NCI-H82 treated with DMSO at 0.1 percent for 48 hours (cell line): Measurements from ENCODE around the gene CHSY3.

Experiments used
- DNase-seq: peaks from one replicate; lab custom pipeline; 2025; ENCODE audit not compliant: unreplicated experiment; lab: John Stamatoyannopoulos, UW

Gene CHSY3

GRCh38 chr5:129904102-129904666, at the start of gene CHSY3:
Gene CHSY3 (plus strand): TSS chr5:129904465.
- DNase-seq, result peak; percentile 21

- DNase-seq, result no peak
Observed at GRCh38 chr5:129856325-129856724, 47.9 kb upstream of the CHSY3 start.

DNA sequence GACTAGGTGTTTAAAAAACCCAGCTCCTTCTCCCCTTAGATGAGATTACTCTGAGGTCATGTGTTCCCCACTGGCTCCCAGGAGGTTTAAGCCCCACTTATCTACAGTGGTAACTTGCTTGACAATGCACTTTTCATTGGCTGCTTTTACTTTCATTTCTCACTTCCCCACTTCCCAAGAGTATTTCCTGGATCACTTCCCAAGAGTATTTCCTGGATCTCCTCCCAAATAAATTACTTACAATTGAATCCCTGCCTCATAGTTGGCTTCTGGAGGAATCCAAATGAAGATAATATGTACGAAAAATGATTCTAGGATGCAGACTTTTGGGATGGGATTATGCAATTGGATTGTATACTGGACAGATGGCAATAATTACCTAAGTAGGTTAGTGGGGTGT, 47.1 kb upstream of the CHSY3 start:
- DNase-seq, result peak; percentile 76

DNA sequence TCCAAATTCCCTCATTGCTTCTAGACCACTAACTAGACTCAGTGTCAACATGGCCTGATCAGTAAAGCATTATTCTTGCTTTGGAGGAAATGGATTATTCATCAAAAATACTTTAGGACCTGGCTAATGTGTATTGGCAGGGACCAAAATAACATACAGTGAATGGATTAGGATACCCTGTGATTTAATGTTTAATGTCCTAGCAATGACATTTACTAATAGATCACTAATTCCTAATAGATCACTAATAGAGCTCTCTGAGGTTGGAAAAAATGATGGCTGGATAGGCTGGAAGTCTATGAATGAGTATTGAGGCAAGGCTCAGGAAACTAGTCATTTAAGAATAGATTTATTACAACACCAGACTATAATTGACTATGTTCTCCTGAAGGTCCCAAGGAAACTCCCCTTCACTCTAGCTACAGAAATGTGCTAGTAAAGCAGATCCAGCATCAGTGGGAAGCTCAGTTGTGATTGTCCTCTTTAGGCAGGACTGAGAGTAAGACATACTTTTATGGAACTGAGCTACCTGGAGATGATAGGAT, 46.1 kb upstream of the CHSY3 start:
- no peak for DNase-seq

DNA sequence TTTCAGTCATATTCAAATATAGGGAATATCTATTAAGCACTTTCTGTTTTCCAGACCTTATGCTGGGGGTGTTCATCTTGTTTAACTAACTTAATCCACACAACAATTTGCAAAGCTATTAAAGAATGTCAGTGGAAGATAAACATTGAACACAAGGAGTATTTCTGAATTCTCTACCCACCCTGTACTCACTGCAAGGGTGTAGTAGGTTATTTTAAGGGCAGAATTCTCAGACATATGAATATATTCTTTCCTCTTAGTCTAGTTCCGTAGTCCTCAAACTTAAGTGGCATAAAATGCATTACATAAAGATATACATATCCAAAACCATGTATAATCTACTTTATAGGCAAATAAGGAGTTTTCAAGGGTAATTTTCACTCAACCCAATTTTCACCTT, 19.9 kb upstream of the CHSY3 start:
- DNase-seq, result no peak

DNA sequence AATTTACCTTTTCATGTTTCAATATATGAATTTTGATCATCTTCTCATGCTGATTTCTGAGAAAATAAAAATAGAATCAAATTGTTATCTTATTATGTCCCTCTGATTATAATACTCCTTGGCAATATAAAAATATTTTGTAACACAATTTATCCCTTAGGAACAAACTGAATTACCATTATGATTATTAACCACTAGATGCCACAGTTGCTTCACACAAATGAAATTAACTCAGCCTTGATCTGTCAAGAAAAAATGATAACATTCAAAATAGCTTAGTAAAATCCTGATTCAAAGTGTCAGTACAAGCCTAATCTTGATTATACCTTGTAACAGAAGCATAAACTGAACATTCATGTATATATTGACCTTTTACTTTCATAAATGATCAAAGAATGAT, 4.8 kb upstream of the CHSY3 start:
- no peak for DNase-seq

DNA sequence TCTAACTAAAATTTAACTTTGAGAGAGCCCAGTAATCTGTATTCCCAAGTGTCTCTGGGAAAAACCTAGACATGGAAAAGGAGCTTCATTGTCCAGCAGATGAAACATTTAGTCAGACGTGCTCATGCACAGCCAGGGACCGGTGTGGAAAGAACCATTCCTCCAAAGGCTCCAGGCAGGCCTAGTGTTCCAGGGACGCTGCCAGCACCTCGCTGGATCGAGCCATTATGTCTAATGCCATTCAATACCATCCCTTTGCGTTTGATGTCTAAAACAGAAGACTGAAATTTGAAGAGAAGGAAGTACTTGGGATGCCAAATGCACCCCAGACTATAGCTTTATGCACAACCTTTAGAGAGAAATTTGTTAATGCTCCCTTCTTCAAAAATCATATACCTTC, 1.4 kb upstream of the CHSY3 start:
- no peak for DNase-seq

DNA sequence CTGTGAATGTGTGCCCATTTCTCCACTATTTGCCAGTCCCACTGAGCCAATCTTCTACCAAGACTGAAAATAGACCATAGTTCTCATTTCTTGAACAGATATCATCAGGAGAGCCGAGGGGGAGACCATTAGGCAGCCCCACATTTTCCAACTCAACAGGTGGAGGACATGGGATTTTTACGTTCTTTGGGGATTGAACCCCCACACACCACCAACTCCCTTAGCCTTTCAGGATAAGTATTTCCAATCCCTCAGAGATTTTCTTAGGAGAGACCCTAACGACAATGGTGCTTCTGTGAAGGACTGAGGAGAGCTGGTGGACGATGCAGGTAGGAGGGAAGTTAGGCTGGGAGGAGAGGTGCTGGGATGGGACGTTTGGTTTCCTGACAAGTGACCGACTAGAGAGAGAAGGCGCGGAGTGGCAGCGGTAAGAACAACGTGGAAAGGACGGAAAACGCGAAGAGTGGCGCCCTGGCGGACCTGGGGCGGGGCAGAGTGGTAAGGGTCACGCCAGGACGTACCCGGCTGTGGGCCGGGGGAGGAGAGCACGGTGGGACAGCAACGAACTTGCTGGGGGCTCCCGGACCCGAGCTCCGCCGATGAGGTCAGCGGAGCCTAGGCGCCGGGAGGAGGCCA, 681 bp upstream of the CHSY3 start:
- DNase-seq, result no peak

GRCh38 chr5:129904667-129905472, 605 bp downstream of the CHSY3 start:
- no peak for DNase-seq

- no peak for DNase-seq
Observed at GRCh38 chr5:129905473-129906176, 1.4 kb downstream of the CHSY3 start.

- DNase-seq, result no peak
Observed at GRCh38 chr5:129906177-129906887, 2.1 kb downstream of the CHSY3 start.

GRCh38 chr5:129909225-129909624, 5.0 kb downstream of the CHSY3 start:
- no peak for DNase-seq

DNA sequence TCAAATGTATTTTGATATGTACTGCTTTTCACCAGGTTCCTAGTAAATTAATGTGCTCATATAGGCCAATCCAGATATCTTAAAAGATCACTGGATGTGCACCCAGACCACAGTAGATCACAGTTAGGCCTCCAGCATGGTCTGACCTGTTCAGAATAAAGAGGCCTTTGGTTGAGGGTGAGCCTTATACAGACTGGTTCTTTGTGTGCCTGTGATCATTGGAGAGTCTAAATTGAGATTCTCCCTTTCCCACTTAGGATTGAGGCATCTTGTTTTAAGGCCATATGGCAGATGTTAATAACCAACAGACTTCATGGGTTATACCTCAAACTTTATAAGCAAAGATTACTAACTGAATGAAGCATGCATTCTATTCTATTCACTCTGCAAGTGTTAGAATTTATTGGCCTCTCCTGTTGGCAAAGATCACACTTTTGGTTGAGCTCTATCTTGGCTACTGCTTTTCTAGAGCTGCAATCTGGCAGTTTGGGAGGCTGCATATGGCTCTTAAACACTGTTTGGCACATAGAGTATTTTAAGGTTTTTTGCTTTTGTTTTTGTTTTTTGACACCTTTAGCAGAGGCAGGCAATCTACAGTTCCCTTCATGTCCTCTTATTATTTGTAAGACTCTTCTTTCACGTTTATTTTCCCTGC, 8.5 kb downstream of the CHSY3 start:
- no peak for DNase-seq

DNA sequence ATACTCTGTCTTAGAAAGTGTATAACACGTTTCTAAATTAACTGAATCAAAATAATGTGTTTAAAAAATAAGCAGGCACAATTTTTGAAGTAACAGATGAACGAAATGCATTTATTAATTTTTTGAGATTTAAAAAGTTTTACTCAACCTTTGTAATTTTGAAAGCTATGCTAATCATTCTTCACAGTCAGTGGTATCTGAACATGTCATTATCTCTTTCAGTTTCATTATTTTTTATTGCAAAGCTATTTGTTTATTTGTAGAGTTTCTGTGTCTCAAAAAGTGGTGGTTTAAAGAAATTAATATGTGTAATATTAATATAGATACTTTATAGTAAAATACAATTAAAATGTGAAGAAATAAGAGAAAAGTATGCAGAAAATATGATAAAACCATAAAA, 11.2 kb downstream of the CHSY3 start:
- no peak for DNase-seq

DNA sequence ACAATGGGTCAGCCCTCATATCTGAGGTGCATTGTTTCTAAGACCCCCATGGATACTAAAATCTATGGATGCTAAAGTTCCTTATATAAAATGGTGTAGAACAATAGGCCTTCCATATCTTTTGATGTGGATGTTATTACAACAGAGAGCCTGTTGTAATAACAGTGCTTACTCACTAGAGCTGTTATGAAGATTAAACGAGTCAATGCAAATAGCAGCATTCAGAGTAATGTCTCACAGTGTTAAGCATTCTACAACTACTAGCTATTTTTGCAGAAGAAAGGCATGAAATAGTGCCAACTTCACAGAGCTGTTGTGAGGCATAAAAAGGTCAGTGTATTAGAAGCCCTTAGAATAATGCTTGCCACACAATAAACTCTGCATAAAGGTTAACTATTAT, 13.0 kb downstream of the CHSY3 start:
- no peak for DNase-seq

- no peak for DNase-seq
Observed at GRCh38 chr5:129921204-129921603, 16.9 kb downstream of the CHSY3 start.

DNA sequence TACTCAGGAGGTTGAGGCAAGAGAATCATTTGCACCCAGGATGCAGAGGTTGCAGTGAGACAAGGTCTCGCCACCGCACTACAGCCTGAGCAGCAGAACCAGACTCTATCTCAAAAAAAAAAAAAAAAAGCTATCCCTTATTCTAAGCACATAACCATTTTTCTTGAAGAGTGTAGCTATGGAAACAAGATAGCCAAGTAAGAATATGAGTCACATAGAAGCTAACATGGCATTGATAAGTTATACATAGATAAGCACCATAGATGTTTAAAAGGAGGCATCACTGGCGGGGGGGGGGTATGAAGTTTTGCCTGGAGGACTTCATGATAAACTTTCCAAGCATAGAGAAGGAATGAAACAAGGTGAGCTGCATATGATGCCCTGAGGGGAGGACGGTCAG, 26.0 kb downstream of the CHSY3 start:
- DNase-seq, result no peak

DNA sequence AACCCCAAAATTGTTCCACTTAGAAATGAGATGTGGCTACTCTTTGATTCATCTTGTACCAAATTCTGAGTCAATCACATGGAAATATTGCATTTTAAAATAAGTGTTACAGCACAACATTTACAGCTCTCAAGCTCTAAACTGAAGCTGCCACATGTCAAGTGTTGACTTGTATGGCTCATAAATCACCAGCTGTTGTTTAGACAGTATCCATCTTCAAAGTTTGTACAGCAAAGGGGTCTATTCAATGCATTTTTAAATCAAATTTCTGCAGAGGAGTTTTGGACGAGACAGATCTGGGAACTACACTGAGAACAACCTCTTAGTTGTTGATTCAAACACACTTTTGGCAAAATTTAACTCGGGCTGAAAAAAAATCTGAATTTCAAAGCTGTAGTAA, 31.4 kb downstream of the CHSY3 start:
- DNase-seq, result no peak

GRCh38 chr5:129938077-129938476, 33.8 kb downstream of the CHSY3 start:
- no peak for DNase-seq

GRCh38 chr5:129943936-129944335, 39.7 kb downstream of the CHSY3 start:
- no peak for DNase-seq
